ENCODE results near the gene RYR3.

The RYR3 gene

DNA sequence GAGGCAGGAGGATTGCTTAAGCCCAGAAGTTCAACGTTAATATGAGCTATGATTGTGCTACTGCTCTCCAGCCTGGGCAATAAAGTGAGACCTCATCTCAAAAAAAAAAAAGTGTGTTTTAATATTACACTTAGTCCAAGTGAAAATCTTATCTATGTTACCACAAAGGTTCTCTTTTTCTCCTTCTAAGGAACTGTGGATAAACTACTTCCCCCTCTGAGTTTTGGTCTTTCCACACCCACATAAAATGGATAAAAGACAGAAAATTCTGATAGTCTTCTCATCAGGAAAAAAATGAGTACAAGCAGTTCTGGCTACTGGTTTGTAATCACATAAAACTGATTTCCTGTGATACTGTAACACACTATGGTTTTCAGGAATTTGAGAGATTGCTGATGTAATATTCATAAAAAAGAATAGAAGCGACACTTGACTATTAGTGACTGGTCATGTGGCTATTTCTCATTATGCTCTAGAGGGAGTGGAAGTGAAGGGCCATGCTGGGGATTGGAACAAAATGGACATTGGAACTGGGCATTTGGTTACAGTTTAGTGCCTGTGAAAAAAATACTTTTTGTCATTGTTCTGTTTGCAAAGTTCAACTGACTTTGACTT, 68.2 kb downstream of the RYR3 start:
- TF ChIP-seq, protein P1, sequence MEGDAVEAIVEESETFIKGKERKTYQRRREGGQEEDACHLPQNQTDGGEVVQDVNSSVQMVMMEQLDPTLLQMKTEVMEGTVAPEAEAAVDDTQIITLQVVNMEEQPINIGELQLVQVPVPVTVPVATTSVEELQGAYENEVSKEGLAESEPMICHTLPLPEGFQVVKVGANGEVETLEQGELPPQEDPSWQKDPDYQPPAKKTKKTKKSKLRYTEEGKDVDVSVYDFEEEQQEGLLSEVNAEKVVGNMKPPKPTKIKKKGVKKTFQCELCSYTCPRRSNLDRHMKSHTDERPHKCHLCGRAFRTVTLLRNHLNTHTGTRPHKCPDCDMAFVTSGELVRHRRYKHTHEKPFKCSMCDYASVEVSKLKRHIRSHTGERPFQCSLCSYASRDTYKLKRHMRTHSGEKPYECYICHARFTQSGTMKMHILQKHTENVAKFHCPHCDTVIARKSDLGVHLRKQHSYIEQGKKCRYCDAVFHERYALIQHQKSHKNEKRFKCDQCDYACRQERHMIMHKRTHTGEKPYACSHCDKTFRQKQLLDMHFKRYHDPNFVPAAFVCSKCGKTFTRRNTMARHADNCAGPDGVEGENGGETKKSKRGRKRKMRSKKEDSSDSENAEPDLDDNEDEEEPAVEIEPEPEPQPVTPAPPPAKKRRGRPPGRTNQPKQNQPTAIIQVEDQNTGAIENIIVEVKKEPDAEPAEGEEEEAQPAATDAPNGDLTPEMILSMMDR (conservative IDR thresholded peaks at IDR 0.05; ENCODE audit: low read length), result no peak
- DNase-seq (ENCODE audit: low read depth), result no peak
- H3K4me3 ChIP-seq (ENCODE audit: low read length), result no peak overlapping the region

DNA sequence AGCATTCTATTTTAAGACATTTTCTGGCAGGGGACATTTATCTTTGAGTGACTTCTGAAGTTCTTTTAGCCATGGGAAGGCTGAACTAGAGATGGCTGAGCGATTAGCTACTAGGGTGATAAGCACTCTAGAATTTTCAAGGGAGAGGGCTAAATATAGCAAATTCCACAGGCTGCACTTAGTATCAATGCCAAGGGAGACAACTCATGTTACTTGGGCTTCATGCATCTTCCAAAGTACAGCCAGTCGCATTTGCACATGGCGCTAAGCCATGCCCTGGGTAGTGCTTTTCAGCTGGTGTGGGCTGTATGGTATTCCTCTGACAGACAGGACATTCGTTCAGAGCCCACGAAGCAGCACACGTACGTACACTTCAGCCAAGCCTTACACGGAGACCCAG, 69.6 kb downstream of the RYR3 start:
- DNase-seq (ENCODE audit: low read depth), result no peak
- TF ChIP-seq, protein P1 (conservative IDR thresholded peaks at IDR 0.05; ENCODE audit: low read length), result no peak
- H3K4me3 ChIP-seq (ENCODE audit: low read length), result no peak overlapping the region

DNA sequence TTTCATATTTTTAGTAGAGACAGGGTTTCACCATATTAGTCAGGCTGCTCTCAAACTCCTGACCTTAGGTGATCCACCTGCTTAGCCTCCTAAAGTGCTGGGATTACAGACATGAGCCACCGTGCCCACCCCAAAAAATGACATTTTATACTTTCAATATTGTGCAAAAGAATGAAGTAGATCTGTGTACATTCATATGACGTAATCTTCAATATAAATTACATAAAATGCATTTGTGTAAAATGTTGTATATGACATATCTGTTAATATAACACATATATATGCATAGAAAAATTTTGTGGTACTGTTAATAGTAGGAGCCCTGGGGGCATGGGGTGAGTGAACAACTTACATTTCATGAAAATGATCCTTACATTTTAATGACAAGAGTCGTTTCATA, 71.7 kb downstream of the RYR3 start:
- DNase-seq (ENCODE audit: low read depth), result no peak
- TF ChIP-seq, protein P1 (conservative IDR thresholded peaks at IDR 0.05; ENCODE audit: low read length), result no peak
- no peak overlapping the region for H3K4me3 ChIP-seq (ENCODE audit: low read length)

DNA sequence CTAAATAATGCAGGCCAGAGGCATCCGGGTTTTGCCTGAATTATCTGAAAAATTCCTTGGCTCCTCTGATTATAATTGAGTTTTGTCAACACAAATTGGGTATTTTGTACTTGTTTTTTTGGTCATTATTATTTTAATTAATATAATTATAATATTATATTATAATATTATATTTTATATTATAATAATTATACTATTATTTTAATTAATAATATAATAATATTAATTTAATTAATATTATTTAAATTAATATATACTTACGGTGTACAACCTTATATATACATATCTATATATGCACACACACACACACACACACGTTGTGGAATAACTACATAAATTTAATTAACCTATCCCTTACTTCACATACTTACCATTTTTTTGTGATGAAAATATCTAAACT, 73.5 kb downstream of the RYR3 start:
- no peak overlapping the region for H3K4me3 ChIP-seq (ENCODE audit: low read length)
- TF ChIP-seq, protein P1 (conservative IDR thresholded peaks at IDR 0.05; ENCODE audit: low read length), result no peak
- no peak for DNase-seq (ENCODE audit: low read depth)

DNA sequence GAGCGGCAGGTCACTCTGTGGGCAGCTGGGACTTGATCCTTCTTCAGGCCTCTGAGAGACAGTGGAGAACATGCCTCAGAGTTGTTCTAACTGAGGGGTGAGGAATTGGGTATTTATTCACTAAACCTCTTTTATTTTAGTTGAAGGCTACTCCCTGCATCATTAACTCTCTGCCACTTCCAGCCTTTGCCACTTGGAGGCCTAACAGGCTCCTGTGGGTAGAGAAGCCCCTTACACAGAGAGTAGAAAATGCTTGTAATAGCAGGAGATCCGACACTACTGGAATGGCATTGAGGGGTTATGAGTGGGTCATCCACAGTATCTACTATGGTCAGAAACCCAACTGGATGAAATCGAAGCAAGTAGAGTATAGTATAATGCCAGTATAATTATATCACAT, 81.7 kb downstream of the RYR3 start:
- no peak overlapping the region for H3K4me3 ChIP-seq (ENCODE audit: low read length)
- TF ChIP-seq, protein P1 (conservative IDR thresholded peaks at IDR 0.05; ENCODE audit: low read length), result no peak
- no peak for DNase-seq (ENCODE audit: low read depth)

DNA sequence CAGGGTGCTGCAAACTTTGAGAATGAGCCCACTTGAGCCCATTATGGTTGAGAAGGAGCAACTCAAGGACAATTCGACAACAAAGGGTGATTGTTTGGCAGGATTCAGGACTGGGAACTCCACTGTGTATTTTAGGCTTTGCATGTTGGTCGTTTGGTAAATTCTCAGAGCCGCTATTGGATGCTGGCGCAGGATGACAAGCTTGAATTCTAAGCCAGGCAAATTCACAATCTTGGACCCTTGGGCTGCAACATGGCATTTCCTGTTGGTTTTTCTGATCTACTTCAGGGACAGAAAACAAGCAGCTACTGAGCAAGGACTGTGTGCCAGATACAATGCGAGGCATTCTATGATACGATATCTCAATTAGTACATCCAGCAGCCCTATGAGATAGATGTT, 82.8 kb downstream of the RYR3 start:
- H3K4me3 ChIP-seq (ENCODE audit: low read length), result no peak overlapping the region
- TF ChIP-seq, protein P1 (conservative IDR thresholded peaks at IDR 0.05; ENCODE audit: low read length), result no peak
- DNase-seq (ENCODE audit: low read depth), result no peak

DNA sequence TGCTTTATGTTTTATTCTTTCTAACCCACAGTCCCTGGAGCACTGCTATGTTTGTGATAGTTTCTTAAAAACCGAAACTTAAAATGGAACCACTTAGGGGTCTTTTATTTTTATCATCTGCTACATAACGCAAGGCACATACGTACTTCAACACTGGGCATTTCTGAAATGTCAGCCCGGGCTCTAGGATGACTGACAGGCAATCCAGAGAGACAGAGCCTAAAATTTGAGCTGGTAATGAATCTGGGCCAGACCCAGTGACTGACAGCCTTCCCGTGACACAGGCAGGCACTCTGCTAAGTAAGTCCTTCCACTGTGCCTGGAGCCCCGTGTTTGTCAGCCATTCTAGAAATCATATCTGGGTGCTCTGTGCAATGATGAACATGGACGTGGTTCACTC, 84.6 kb downstream of the RYR3 start:
- TF ChIP-seq, protein P1 (conservative IDR thresholded peaks at IDR 0.05; ENCODE audit: low read length), result no peak
- H3K4me3 ChIP-seq (ENCODE audit: low read length), result no peak overlapping the region
- DNase-seq (ENCODE audit: low read depth), result no peak

Measured in AG10803 (cell line).